ENCODE results near the gene MERTK.
"Not testable (repeated sequence)": the region's sequence is repeated elsewhere in the genome, so short reads cannot be mapped to it uniquely, and the experiment has no call there.

MERTK gene

DNA sequence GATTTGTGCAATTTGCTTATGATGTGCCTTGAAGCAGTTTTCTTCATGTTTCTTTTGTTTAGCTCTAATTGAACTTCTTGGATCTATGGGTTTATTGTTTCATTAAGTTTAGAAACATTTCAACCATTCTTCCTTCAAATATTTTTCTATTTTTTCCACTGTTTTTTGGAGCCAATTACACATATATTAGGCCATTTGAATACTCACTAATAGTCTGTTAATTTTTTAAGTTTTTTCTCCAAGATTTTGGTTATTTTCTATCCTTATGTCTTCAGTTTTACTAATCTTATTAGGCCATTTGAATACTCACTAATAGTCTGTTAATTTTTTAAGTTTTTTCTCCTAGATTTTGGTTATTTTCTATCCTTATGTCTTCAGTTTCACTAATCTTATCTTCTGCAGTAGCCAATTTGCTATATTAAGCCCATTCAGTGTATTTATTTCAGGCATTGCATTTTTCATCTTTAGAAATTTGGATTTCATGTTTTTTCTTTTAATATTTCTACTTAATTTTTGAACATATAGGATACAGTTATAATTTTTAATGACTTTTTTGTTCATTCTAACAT, 147.1 kb downstream of the MERTK start:
- DNase-seq (ENCODE audit: low read depth), result no peak

DNA sequence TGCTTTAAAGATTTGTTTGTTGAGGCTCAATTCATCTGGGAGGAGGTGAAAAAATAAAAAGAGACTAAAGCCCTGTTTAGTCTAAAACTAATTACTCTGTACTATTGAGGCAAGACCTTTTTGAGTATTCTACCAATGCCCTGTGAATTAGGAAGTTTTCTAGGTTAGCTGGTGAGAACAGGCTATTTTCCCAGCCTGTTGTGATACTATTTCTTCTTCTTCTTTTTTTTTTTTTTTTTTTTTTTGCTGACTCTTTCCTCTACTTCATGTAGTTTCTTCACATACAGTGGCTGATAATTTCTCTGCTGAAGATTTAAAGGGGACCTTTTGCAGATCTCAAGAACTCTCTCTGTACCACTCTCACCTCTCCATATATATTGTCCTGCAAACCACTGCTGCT, 147.8 kb downstream of the MERTK start:
- DNase-seq (ENCODE audit: low read depth), result no peak

DNA sequence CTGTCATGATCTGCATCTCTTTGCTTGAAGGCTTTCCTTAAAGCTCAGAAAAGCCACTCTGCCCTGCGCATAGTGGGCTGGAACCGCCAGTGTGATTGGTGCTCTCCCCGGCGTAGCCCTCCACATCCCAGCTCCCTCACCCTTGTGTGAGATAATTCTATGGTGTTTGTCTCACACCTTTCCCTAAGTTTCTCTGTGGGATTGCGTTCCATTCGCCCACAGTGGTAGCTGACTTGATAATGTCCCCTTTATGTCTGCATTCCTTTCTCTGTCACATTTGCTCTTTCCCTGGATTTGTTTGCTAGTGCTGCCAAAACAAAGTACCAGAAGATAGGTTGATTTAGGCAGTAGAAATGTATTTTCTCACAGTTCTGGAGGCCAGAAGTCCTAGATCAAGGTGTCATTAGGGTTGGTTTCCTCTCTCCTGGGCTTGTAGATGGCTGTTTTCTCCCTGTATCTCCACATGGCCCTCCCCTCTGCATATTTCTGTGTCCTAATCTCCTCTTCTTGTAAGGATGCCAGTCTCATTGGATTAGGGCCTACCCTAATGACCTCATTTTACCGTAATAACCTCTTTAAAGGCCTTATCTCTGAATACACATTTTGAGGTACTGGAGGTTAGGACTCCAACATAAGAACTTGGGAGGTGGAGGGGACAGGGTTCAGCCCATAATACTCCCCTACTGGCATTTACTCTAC, 149.3 kb downstream of the MERTK start:
- no peak for DNase-seq (ENCODE audit: low read depth)

DNA sequence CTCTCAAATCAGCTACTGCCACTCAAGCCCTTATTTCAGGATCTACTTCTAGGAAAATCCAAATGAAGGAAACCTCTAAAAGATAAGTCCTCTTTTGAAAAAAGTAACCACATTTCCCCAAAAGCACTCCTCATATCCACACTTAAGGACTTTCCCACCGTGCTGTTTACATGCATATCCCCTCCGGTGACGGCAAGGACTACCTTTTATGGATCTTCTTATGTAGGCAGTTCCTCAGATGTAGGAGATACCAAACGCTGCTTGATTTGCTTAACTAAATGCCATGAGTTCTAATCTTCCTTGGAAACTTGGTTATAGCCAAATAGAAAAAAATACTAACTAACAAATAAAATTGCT, 149.8 kb downstream of the MERTK start:
- DNase-seq (ENCODE audit: low read depth), result no peak

DNA sequence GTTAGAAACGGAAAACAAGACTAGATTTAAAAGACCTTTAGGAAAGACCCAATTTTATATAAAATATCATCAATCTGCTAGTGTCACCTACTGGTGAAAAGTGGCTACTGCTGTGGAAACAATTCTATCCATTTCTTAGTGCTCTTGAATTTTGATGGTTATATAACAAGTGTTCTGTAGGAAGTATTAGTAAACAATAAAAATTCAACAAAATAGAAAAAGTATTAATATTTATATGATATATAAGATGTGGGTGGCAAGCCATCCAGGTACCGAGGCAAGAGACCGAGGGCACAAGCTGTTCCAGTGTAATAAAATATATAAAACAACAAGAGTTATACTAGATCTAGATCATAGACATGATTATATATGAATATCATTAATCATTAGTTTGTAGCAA, 150.5 kb downstream of the MERTK start:
- no peak for DNase-seq (ENCODE audit: low read depth)

DNA sequence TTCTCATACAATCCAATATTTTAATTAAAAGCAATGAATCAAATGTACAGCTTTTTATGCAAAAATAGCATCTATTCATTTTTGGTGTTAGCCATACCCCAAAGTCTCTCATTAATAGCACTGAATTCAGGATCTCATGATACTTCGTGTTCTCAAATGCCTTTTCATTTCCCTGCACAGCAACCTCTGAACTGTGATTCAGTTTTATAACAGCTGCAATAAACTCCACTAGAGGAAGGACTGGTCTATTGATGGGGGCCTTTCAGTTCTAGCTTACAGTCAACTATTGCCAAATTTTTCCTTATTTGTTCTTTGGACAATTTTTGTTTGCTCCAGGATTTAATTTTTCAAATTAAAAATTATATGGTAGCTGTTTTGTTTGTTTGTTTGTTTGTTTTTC, 151.9 kb downstream of the MERTK start:
- DNase-seq (ENCODE audit: low read depth), result no peak

DNA sequence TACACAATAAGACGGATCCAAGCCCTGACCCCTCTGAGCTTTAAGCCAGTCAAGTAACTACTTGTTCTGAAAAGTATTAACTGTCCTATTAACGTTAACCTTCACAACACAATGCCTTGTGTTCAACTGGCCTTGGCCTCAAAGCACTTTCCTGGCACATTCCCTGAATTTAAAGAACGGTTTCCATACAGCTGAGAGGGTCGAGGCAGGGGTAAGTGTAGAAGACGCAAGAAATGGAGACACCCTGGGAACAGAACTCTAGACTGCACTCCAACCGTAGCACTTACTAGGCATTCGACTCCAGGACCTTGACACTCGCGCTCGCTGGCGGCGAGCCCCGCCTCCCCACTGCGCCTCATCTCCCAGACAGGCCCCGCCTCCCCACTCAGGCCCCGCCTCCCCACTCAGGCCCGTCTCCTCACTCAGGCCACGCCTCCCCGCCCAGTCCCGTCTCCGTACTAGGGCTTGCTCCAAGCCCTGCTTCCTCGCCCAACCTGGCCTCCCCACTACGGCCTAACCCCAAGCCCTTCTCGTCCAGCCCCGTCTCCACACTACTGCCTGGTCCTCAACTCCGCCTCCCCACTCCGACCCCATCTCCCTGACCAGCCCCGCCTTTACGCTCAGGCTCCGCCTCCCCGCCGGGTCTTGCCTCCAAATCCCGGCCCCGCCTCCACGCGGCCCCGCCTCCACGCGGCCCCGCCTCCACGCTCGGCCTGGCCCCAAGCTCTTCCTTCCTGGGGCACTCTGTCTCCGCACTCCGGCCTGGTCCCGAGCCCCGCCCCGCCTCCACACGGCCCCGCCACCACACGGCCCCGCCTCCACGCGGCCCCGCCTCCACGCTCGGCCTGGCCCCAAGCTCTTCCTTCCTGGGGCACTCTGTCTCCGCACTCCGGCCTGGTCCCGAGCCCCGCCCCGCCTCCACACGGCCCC, 155.8 kb downstream of the MERTK start:
- peak; percentile 95 for DNase-seq (ENCODE audit: low read depth)

DNA sequence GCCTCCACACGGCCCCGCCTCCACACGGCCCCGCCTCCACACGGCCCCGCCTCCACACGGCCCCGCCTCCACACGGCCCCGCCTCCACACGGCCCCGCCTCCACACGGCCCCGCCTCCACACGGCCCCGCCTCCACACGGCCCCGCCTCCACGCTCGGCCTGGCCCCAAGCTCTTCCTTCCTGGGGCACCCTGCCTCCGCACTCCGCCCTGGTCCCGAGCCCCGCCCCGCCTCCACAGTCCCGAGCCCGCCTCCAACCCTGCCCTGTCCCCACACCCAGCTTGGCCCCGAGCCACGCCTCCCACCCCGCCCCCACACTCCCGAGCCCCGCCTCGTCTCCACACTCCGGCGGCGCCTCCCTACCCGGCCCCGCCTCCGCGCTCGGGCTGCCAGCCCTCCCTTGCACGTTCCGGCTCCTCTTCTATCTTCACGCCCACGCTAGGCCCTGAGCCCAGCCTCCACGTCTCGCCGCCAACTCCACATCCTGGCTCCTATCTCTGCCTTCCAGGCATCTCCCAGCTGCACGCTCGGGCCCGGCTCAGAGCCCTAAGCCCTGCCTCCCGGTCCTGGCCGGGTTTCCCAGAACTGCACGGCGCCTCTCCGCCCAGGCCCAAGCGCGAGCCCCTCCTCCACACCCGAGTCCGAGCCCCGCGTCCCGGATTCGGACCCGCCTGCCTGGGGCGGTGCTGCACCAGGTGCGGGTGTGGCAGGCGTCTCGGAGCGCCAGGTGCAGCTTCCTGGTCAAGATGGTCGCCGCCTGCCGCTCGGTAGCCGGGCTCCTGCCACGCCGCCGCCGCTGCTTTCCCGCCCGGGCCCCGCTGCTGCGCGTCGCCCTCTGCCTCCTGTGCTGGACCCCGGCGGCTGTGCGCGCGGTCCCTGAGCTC, 156.7 kb downstream of the MERTK start, which contains the start of gene TMEM87B:
TMEM87B (plus strand) TSS at position 423 of the 883 bp plus-strand sequence; CDS start at position 746, 323 bp downstream.
- peak; percentile 97 for DNase-seq (ENCODE audit: low read depth)

DNA sequence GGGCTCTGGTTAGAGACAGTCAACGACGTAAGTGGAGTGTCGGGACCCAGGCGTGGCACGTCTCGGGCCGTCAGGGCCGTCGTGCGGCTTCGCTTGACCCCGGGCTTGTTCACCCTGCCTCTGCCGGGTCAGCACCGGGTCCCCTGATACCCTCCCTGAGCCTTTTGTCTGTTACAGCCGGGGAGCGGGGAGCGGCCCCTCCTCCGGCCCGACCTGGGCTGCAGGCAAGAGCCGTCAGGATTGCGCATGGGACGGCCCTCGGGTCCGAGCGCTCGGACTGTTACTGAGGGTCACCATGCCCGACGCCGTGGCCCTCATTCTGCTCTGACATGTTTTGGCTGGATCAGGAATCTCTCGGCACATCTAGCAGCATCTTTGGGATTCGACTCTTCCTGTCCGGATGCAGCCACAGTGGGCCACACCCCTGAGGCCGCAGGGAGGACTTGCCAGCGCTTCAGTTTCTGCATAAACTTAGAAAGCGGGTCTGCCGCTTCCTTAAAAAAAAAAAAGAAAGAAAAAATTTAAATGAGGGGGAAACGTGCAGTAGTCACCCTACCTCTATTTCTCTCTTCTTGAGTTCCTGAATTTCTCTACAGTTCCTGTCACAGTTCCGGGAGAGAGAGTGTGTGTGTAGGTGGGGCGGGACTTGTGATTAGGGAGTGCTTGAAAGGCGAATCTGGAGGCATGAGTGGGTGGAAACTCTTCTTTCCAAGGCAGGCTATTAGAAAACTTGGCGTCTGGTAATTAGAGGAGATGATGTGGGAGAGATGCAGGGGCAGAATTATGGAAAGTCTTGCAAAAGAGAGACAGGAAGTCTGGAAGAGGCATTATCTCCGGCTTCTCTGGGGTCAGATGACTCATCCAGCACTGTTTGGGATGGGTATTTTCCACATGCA, 157.6 kb downstream of the MERTK start:
- DNase-seq (ENCODE audit: low read depth), result peak; percentile 4

DNA sequence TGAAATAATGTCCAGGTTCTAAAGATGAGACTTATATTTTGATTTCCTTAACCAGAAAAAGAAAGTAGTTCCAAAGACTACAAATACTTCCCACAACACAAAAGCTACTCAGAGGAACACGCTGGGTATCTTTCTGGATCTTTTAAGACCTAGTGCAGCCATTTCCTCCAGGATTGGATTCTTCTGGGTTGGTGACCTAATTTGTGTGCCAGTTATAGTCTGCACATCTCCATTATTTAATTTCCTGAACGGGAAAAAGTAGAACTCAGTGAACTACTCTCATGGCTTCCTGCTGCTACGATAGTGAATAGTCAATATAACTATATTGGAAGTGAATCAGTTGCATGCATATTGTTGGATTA, 158.2 kb downstream of the MERTK start:
- no peak for DNase-seq (ENCODE audit: low read depth)

DNA sequence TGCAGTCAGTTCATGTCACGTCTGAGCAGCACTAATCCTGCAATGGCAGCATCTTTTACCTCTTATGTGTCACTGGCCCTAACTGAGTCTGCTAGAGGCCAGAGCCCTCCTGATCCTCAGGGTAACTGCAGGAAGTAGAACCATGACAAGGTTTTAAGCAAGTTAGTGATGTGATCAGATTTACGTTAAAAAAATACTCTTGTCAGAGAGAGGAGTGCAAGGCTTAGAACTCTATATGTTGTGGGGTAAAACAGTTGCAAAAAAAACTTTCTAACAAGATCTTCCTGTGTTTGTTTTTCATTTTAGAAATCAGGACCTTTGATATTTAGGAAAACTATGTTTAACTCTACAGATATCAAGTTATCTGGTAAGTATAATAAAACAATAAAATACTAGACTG, 161.3 kb downstream of the MERTK start:
- DNase-seq (ENCODE audit: low read depth), result no peak

DNA sequence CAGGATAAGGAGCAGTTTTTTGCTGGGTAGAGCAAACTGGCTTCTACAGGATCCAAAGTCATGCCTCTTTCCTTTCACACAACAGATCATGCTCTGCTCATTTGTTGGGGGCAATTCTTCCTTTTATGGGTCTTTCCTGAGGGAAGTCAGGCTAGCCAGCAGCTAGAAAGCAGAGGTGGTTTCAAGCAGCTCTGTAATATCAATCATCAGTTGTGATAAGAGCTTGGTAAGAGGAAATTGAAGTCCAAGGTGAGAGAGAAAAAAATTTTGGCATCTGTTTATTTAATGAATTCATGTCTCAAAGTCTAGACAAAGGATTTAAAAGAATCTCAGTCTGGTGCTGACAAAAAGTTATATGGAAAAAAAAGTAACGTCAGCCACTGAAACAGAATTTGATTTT, 162.9 kb downstream of the MERTK start:
- DNase-seq (ENCODE audit: low read depth), result no peak

DNA sequence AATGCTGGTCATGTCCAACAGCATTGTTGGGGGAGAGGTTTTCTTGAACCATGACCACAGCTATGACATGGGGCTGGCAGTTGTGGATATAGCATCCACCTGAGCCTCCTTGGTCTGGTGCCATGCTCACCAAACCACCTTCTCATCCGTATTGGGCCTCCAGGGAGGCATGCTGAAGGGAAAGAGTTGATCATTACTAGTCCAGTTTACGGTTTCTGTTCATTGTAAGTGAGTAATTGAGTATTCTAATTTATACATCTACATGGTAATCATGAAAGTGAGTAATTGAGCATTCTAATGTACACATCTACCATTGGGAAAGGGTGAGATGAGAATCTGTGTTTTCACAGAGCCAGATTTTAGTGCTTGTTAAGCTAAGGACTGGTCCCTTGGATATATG, 163.4 kb downstream of the MERTK start:
- no peak for DNase-seq (ENCODE audit: low read depth)

DNA sequence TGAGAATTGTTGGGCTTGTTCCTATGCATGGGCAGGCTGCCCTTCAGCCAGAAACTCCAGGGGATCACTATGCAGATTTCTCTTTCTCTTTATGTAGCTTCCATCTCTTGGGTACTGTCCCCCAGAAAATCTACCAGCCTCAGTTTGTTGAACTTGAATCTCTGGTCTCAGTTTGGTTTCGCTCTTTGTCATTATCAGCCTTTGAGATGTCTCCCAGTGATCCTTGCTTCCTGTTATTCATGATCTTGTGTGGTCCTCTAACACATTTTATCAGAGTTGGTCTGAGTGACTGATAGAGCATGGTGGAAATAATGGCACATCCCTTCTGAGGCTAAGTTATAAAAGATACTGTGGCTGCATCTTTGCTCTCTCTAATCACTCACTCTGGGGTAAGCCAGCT, 164.5 kb downstream of the MERTK start:
- DNase-seq (ENCODE audit: low read depth), result no peak

DNA sequence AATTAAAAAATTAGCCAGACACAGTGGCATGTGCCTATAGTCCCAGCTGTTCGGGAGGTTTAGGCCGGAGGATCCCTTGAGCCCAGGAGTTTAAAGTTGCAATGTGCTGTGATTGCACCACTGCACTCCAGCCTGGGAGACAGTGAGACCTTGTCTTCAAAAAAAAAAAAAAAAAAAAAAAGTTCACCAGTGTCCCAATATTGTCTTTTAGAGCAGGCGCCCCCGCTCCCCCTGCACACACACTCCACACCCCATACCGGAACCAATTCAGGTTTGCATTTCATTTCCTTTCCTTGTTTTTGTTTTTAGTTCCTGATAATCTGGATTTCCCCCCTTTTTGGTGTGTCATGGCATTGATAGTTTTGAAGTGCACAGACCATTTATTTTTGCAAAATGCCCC, 167.1 kb downstream of the MERTK start:
- DNase-seq (ENCODE audit: low read depth), result no peak

DNA sequence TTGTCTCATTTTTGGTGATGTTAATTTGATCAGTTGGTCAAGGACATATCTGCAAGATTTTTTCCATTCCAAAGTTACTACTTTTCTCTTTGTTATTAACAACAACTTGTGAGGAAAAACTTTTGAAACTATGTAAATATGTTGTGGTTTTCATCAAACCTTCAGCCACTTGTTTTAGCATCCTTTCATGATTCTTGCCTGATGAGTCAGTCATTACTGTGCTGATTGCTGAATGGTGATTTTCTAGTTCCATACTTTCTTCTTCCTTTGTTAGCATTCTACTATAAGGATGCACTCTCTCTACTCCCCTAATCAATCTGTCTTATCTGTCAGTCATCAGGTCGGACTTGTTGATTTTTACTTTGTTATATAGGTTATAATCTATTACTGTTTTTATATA, 167.6 kb downstream of the MERTK start:
- DNase-seq (ENCODE audit: low read depth), result no peak

DNA sequence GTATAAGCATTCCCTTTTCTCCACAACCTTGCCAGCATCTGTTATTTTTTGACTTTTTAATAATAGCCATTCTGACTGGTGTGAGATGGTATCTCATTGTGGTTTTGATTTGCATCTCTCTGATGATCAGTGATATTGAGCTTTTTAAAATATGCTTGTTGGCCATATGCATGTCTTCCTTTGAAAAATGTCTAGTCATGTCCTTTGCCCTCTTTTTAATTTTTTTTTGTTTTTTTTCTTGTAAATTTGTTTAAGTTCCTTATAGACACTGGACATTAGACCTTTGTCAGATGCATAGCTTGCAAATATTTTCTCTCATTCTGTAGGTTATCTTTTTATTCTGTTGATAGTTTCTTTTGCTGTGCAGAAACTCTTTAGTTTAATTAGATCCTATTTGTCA, 171.4 kb downstream of the MERTK start:
- not testable (repeated sequence) for DNase-seq (ENCODE audit: low read depth)

DNA sequence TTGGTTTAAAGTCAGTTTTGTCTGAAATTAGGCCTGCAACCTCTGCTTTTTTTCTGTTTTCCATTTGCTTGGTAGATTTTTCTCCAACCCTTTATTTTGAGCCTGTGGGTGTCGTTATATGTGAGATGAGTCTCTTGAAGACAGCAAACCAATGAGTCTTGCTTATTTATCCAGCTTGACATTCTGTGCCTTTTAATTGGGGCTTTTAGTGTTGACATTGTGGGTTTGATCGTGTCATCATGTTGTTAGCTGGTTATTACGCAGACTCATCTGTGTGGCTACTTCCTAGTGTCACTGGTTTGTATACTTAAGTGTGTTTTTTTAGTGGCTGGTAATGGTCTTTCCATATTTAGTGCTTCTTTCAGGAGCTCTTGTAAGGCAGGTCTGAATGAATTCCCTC, 175.5 kb downstream of the MERTK start:
- DNase-seq (ENCODE audit: low read depth), result no peak

DNA sequence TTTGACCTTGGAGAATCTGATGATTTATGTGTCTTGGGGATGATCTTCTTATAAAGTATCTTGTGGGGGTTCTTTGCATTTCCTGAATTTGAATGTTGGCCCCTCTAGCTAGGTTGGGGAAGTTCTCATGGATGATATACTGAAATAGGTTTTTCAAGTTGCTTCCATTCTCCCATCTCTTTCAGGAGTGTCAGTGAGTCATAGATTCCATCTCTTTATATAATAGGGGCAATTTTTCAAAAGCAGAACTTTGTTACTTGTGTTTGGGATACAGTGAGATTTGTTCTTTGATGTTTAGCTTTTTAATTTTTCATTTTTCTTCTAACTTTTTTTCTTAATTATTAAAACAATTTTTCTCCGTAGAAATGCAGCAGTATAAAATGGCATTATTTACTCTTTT, 176.1 kb downstream of the MERTK start:
- DNase-seq (ENCODE audit: low read depth), result no peak

DNA sequence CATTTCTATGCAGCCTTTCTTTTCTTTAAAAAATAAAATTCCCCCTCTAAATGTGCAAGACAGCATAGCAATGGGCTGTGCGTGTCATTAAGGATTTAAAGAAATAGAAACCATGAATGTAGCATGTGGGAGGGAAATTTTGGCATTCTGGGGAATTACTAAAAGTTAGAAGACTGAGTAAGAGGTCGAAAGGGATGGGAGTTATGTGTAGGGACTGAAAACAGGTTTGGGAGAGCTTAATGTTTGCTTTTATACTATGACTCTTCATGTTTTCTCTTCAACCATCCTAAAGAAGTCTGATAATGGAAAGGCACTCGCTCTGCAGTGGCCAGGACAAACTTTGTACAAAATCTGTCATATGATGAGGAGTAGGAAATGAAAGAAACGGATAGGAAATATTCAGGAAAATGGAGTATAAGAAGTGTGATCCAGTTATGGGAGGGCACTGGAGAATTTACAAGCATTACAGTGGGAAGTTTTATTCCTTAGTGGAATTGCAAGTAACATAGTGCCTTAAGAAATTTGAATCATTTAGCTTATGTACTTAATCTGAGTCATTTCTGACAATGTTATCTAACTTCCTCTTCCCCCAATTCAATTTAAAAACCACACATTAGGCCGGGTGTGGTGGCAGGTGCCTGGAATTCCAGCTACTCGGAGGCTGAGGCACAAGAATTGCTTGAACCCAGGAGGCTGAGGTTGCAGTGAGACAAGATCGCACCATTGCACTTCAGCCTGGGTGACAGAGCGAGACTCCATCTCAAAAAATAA, 177.3 kb downstream of the MERTK start:
- DNase-seq (ENCODE audit: low read depth), result no peak
